HTERT RPE-1 (cell line): ENCODE results near the gene SCML1.
"Not testable (repeated sequence)": the region's sequence is repeated elsewhere in the genome, so short reads cannot be mapped to it uniquely, and the experiment has no call there.

Experiments used
- in situ Hi-C: fragments of 300-500 bp; cut with MboI; formaldehyde crosslinking; loops from 4 replicates; pipeline ENCODE4 v1.14.3; 2020; ENCODE audit warnings: low sequenced_read_pairs

SCML1 gene

GRCh38 chrX:17738737-17739535 lies 1.6 kb downstream of the SCML1 start:
- in situ Hi-C loops, result no loop called here

- in situ Hi-C loops, result no loop called here
Measured at GRCh38 chrX:17740137-17741122, 3.1 kb downstream of the SCML1 start.

- in situ Hi-C loops, result no loop called here
Measured at GRCh38 chrX:17741123-17741511, 3.8 kb downstream of the SCML1 start.

DNA sequence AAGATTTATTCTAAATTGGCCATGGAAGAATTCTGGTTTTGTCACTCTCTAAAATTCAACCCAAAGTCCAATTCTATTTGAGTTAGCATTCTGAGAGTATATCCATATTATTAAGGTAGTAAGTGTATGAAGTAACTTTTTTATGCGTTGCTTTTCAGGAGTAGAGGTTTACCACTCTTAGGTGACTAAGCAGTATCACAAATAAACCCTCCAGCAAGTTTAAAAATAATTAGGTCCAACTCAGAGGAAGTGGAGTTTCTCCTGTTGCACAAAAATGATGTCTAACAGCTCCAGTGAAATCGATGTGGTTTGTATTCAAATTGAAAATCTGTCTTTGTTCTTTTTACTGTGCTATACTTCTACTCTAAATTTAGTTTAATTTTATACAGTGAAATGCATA lies 6.6 kb downstream of the SCML1 start:
- in situ Hi-C loops, result no loop called here

DNA sequence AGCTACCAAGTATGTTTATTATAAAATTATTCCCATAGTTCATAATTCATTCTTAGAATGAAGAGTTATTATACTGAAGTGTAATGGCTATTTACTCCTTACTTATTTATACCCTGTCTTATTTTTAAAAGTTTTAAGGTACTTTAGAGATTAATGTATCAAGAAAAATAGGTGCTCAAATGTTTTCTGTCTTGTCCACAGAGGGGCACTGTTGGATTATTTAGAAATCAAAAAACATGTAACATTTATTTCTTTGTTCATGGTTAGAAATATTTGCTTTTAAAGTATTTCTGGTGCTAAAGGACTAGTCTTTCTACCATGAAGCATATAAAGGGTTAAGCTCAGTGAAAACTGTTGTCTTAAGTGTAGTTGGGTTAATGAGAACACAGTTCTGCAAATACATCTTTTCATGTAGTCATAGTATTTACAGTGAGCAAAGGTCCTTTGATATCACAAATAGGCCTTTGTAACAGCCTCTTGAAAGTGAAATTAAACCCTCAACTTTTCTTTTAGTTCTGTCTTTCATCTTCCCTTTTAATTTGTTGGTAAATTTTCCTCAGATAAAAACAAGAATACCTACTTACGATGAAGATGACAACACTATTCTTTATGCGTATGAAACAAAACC lies 7.7 kb downstream of the SCML1 start:
- in situ Hi-C loops, result no loop called here

GRCh38 chrX:17747692-17748091 lies 10.4 kb downstream of the SCML1 start:
- in situ Hi-C loops, result no loop called here

- in situ Hi-C loops, result no loop called here
Measured at GRCh38 chrX:17748684-17749083, 11.4 kb downstream of the SCML1 start.

- in situ Hi-C loops, result no loop called here
Measured at GRCh38 chrX:17750436-17750835, 13.1 kb downstream of the SCML1 start.

- in situ Hi-C loops, result no loop called here
Measured at GRCh38 chrX:17758382-17758781, 21.1 kb downstream of the SCML1 start.

DNA sequence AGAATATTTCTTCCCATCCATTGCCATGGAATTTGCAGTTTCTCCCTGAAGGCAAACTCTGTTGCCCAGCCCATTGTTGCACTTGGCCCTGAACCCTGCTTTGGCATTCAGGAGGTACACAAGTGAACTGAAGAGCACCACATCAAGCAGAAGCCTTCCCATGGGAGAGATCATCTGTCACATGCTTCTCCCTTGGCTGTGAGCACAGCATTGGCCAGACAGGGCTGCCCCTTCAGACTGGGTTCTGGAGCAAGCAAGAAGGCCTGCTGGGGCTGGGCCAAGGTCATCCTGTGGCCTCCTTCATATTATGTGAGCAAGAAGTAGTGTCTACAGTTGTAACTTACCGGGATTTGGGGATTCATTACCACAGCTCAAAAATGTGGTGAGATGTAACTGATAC lies 22.7 kb downstream of the SCML1 start:
- in situ Hi-C loops, result no loop called here

GRCh38 chrX:17767734-17768133 lies 30.4 kb downstream of the SCML1 start:
- in situ Hi-C loops, result no loop called here

DNA sequence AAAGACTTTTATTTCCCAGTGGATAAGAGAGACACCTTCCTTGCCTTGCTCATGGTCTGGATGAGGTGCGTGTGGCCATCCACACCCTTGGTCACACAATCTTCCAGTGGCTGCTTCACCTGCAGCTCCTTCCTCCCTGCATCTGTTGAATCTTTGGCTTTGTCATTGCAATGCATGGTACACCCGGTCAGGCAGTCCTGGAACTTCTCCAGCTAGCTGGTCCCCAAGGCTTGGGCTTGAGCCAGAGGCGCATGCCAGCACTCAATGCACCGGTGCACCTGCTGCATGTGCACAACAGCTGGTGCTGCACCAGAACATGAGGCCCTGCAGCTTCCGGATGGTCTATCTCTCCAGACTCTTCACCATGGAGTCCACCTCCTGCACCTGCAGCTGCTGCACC lies 31.7 kb downstream of the SCML1 start:
- in situ Hi-C loops, result no loop called here

DNA sequence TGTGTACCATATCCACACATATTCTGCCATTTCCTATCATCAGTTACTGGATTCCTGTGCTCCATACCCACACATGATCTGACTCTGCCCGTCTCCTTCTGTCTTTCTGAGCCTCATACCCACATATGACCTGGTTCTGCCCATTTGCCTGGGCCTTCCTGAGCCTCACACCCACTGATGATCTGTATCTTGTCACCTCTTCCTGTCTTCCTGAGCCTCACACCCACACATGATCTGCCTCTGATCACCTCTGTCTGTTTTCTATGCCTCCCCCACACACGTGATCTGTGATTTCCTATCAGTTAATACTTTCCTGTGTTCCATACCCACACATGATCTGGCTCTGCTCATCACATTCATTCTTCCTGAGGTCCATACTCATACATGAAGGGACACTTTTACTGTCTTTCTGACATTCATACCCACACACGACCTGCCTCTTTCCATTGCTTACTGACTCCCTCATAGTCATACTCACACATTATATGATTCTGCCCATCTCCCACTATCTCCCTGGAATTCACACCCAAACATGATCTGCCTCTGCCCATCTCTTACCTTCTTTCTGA lies 32.5 kb downstream of the SCML1 start:
- in situ Hi-C loops, result no loop called here

DNA sequence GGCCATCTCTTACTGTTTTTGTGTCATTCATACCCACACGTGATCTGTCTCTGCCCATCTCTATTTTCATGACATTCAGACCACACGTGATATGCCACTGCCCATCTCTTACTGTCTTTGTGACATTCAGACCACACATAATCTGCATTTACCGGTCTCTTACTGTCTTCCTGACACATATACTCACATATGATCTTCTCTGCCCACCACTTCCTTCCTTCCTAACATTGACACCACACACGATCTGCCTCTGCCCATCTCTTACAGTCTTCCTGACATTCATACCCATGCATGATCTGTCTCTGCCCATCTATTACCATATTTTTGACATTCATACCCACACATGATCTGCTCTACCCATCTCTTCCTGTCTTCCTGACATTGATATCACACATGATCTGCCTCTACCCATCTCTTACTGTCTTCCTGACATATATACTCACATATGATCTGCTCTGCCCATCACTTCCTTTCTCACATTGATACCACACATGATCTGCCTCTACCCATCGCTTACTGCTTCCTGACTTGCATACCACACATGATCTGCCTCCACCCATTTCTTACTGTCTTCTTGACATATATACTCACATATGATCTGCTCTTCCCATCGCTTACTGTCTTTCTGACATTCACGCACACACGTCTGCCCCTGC lies 36.1 kb downstream of the SCML1 start:
- in situ Hi-C loops, result no loop called here

DNA sequence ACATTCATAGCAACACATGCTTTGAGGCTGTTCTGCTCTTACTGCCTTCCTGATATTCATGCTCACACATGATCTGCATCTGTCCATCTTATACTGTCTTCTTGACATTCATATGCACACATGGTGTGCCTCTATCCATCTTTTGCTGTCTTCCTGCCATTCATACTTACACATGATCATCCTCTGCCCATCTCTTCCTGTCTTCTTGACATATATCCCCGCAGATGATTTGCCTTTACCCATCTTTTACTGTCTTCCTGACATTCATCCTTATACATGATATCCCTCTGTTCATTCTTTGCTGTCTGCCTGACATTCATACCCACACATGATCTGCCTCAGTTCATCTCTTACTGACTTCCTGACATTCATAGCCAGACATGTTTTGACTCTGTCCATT lies 36.8 kb downstream of the SCML1 start:
- in situ Hi-C loops, result no loop called here

- in situ Hi-C loops, result no loop called here
Measured at GRCh38 chrX:17778997-17779396, 41.7 kb downstream of the SCML1 start.

- in situ Hi-C loops, result no loop called here
Measured at GRCh38 chrX:17779434-17779833, 42.1 kb downstream of the SCML1 start.

- in situ Hi-C loops, result not testable (repeated sequence)
Measured at GRCh38 chrX:17786554-17787347, 49.5 kb downstream of the SCML1 start.

DNA sequence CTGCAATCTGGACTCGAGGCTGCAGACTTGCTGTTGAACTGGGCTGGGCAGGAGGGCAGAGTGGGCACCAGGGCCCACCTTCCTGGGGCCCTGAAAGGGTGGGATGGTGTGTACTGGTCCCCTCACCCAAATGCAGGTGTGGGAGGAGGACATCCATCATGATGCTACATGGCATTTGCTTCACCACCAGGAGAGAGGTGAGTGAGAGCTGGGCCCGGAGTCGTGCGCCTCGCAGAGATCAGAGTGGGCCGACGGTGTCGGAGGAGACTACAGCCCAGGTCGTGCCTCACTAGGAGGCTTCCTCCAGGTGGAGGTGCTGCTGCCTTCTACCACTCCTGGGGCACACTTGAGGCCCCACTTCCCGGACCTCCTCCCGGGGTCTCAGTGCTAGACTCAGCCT lies 50.3 kb downstream of the SCML1 start:
- in situ Hi-C loops, result no loop called here

- in situ Hi-C loops, result no loop called here
Measured at GRCh38 chrX:17788439-17788838, 51.1 kb downstream of the SCML1 start.
